ENCODE results near the gene GTF2A1L.
"Not testable (repeated sequence)": the region's sequence is repeated elsewhere in the genome, so short reads cannot be mapped to it uniquely, and the experiment has no call there.

Gene GTF2A1L

GRCh38 chr2:48590017-48590416 lies 27.6 kb upstream of the GTF2A1L start:
- H3K9me3 ChIP-seq, result no peaks in the 10 kb centered on the region
- DNase-seq (ENCODE audit: low spot score in 2 of 2), result no peak
- peaks cover 34% of the 10 kb centered on the region for H3K4me1 ChIP-seq
- no peak overlapping the region for H3K4me3 ChIP-seq
- no peaks in the 10 kb centered on the region for H3K27me3 ChIP-seq (ENCODE audit: low read depth)
- in situ Hi-C loops (cut with MboI; ENCODE audit: low sequenced_read_pairs), result no loop called here
- no peaks in the 10 kb centered on the region for H3K36me3 ChIP-seq (replicated peaks)

- in situ Hi-C loops (cut with MboI; ENCODE audit: low sequenced_read_pairs), result no loop called here
- Histone ChIP-seq H3K4me3 (no peak overlapping the region), H3K9me3 (no peaks in the 10 kb centered on the region), H3K4me1 (peaks cover 20% of the 10 kb centered on the region), H3K36me3 (replicated peaks) (no peaks in the 10 kb centered on the region), H3K27me3 (ENCODE audit: low read depth) (no peaks in the 10 kb centered on the region)
- DNase-seq (ENCODE audit: low spot score in 2 of 2), result no peak
These were observed 25.6 kb upstream of the GTF2A1L start for GRCh38 chr2:48592067-48592466.

GRCh38 chr2:48596751-48597150 lies 20.9 kb upstream of the GTF2A1L start:
- H3K27me3 ChIP-seq (ENCODE audit: low read depth); DNase-seq (ENCODE audit: low spot score in 2 of 2); H3K36me3 ChIP-seq (replicated peaks); in situ Hi-C loops (cut with MboI; ENCODE audit: low sequenced_read_pairs); H3K9me3 ChIP-seq; H3K4me1 ChIP-seq; H3K4me3 ChIP-seq: not testable (repeated sequence)

- DNase-seq (ENCODE audit: low spot score in 2 of 2), result no peak
- H3K36me3 ChIP-seq (replicated peaks), result no peaks in the 10 kb centered on the region
- H3K9me3 ChIP-seq, result no peaks in the 10 kb centered on the region
- no peak overlapping the region for H3K4me3 ChIP-seq
- no peaks in the 10 kb centered on the region for H3K27me3 ChIP-seq (ENCODE audit: low read depth)
- in situ Hi-C loops (cut with MboI; ENCODE audit: low sequenced_read_pairs), result no loop called here
- no peaks in the 10 kb centered on the region for H3K4me1 ChIP-seq
These were observed 20.2 kb upstream of the GTF2A1L start for GRCh38 chr2:48597492-48597891.

- Histone ChIP-seq H3K36me3 (replicated peaks) (no peaks in the 10 kb centered on the region), H3K4me1 (no peaks in the 10 kb centered on the region), H3K27me3 (ENCODE audit: low read depth) (no peaks in the 10 kb centered on the region), H3K4me3 (no peak overlapping the region), H3K9me3 (no peaks in the 10 kb centered on the region)
- in situ Hi-C loops (cut with MboI; ENCODE audit: low sequenced_read_pairs), result loop anchor here (25.0 kb wide), 1 partner anchor 337 kb away; no protein-coding TSS in a partner anchor
- DNase-seq (ENCODE audit: low spot score in 2 of 2), result peak; percentile 25 to 57
These were observed 17.3 kb upstream of the GTF2A1L start for GRCh38 chr2:48600204-48600813.

- Histone ChIP-seq H3K4me3 (no peak overlapping the region), H3K36me3 (replicated peaks) (no peaks in the 10 kb centered on the region), H3K4me1 (no peaks in the 10 kb centered on the region), H3K27me3 (ENCODE audit: low read depth) (no peaks in the 10 kb centered on the region), H3K9me3 (no peaks in the 10 kb centered on the region)
- in situ Hi-C loops (cut with MboI; ENCODE audit: low sequenced_read_pairs), result loop anchor here (25.0 kb wide), 1 partner anchor 336 kb away; no protein-coding TSS in a partner anchor
- no peak for DNase-seq (ENCODE audit: low spot score in 2 of 2)
These were observed 16.7 kb upstream of the GTF2A1L start for GRCh38 chr2:48600917-48601316.

GRCh38 chr2:48601349-48601748 lies 16.3 kb upstream of the GTF2A1L start:
- in situ Hi-C loops (cut with MboI; ENCODE audit: low sequenced_read_pairs), result loop anchor here (25.0 kb wide), 1 partner anchor 336 kb away; no protein-coding TSS in a partner anchor
- DNase-seq (ENCODE audit: low spot score in 2 of 2), result peak; percentile 38 to 65
- H3K9me3 ChIP-seq, result no peaks in the 10 kb centered on the region
- no peak overlapping the region for H3K4me3 ChIP-seq
- no peaks in the 10 kb centered on the region for H3K36me3 ChIP-seq (replicated peaks)
- H3K4me1 ChIP-seq, result no peaks in the 10 kb centered on the region
- H3K27me3 ChIP-seq (ENCODE audit: low read depth), result no peaks in the 10 kb centered on the region

- DNase-seq (ENCODE audit: low spot score in 2 of 2), result no peak
These were observed 12.0 kb upstream of the GTF2A1L start for GRCh38 chr2:48605482-48606175.

GRCh38 chr2:48607307-48608014 lies 10.2 kb upstream of the GTF2A1L start:
- Histone ChIP-seq H3K36me3 (replicated peaks) (no peaks in the 10 kb centered on the region), H3K4me1 (no peaks in the 10 kb centered on the region), H3K4me3 (no peak overlapping the region), H3K27me3 (ENCODE audit: low read depth) (no peaks in the 10 kb centered on the region), H3K9me3 (no peaks in the 10 kb centered on the region)
- in situ Hi-C loops (cut with MboI; ENCODE audit: low sequenced_read_pairs), result loop anchor here (25.0 kb wide), 1 partner anchor 330 kb away; no protein-coding TSS in a partner anchor
- no peak for DNase-seq (ENCODE audit: low spot score in 2 of 2)

More at GRCh38 chr2:48605482-48606175, 12.0 kb upstream of the GTF2A1L start:
- Histone ChIP-seq H3K9me3 (no peaks in the 10 kb centered on the region), H3K27me3 (ENCODE audit: low read depth) (no peaks in the 10 kb centered on the region), H3K4me1 (no peaks in the 10 kb centered on the region), H3K36me3 (replicated peaks) (no peaks in the 10 kb centered on the region), H3K4me3 (no peak overlapping the region)
- in situ Hi-C loops (cut with MboI; ENCODE audit: low sequenced_read_pairs), result loop anchor here (25.0 kb wide), 1 partner anchor 332 kb away; no protein-coding TSS in a partner anchor

GRCh38 chr2:48613211-48613610 lies 4.4 kb upstream of the GTF2A1L start:
- Histone ChIP-seq H3K9me3 (no peaks in the 10 kb centered on the region), H3K36me3 (replicated peaks) (no peaks in the 10 kb centered on the region), H3K4me1 (no peaks in the 10 kb centered on the region), H3K27me3 (ENCODE audit: low read depth) (no peaks in the 10 kb centered on the region), H3K4me3 (no peak overlapping the region)
- no peak for DNase-seq (ENCODE audit: low spot score in 2 of 2)
- in situ Hi-C loops (cut with MboI; ENCODE audit: low sequenced_read_pairs), result loop anchor here (25.0 kb wide), 1 partner anchor 324 kb away; no protein-coding TSS in a partner anchor

- H3K4me1 ChIP-seq; DNase-seq (ENCODE audit: low spot score in 2 of 2); H3K36me3 ChIP-seq (replicated peaks); H3K9me3 ChIP-seq; H3K27me3 ChIP-seq (ENCODE audit: low read depth); H3K4me3 ChIP-seq: not testable (repeated sequence)
- in situ Hi-C loops (cut with MboI; ENCODE audit: low sequenced_read_pairs), result loop anchor here (25.0 kb wide), 1 partner anchor 323 kb away; no protein-coding TSS in a partner anchor
These were observed 3.1 kb upstream of the GTF2A1L start for GRCh38 chr2:48614581-48614980.

GRCh38 chr2:48619526-48619925 lies 1.9 kb downstream of the GTF2A1L start:
- in situ Hi-C loops (cut with MboI; ENCODE audit: low sequenced_read_pairs), result loop anchor here (25.0 kb wide), 1 partner anchor 318 kb away; no protein-coding TSS in a partner anchor
- H3K9me3 ChIP-seq, result no peaks in the 10 kb centered on the region
- H3K36me3 ChIP-seq (replicated peaks), result no peaks in the 10 kb centered on the region
- DNase-seq (ENCODE audit: low spot score in 2 of 2), result no peak
- no peaks in the 10 kb centered on the region for H3K4me1 ChIP-seq
- H3K4me3 ChIP-seq, result no peak overlapping the region
- no peaks in the 10 kb centered on the region for H3K27me3 ChIP-seq (ENCODE audit: low read depth)

GRCh38 chr2:48620604-48621003 lies 2.9 kb downstream of the GTF2A1L start:
- Histone ChIP-seq H3K36me3 (replicated peaks) (no peaks in the 10 kb centered on the region), H3K4me3 (no peak overlapping the region), H3K9me3 (no peaks in the 10 kb centered on the region), H3K27me3 (ENCODE audit: low read depth) (no peaks in the 10 kb centered on the region), H3K4me1 (no peaks in the 10 kb centered on the region)
- DNase-seq (ENCODE audit: low spot score in 2 of 2), result no peak
- in situ Hi-C loops (cut with MboI; ENCODE audit: low sequenced_read_pairs), result loop anchor here (25.0 kb wide), 1 partner anchor 317 kb away; no protein-coding TSS in a partner anchor

All from HAP-1 (cell line).